ENCODE data around the gene LRMDA. TPM values are rescaled to one million over a fixed set of nuclear protein-coding genes. Genes with fewer than 3 reads are reported as not detected.
"Not testable (repeated sequence)": the region's sequence is repeated elsewhere in the genome, so short reads cannot be mapped to it uniquely, and the experiment has no call there.

The LRMDA gene
- total and polyA plus RNA-seq, 2 donors (not counting 3 experiments of a cell fraction or from before 2014, with no cell fraction given) = 9.7 to 18.0 TPM

GRCh38 chr10:76055963-76056362 lies 624.5 kb downstream of the LRMDA start:
- no peak overlapping the region for H3K27ac ChIP-seq (ENCODE audit: insufficient read depth, low read depth, low read length)
- H3K36me3 ChIP-seq (ENCODE audit: control insufficient read depth in 2 of 2, extremely low read depth in 1 of 2, insufficient read depth in 2 of 2, low read length in 2 of 2) = no peaks in the 10 kb centered on the region
- H3K4me2 ChIP-seq (ENCODE audit: insufficient read depth, low read length) = no peak overlapping the region
- no peak for FAIRE-seq
- no peak for DNase-seq (ENCODE audit: low read depth, low spot score)
- H2AFZ ChIP-seq (ENCODE audit: low read depth, low read length) = no peak overlapping the region
- dilution Hi-C loops (cut with MboI; ENCODE audit: extremely low pct_ligation_motif_present, low sequenced_read_pairs) (no loop called here), intact Hi-C loops (cut with micrococcal nuclease) (no loop called here)
- no peaks in the 10 kb centered on the region for H3K27me3 ChIP-seq (ENCODE audit: control insufficient read depth in 2 of 2, insufficient read depth in 2 of 2, low read length in 2 of 2)
- ChIA-PET POLR2A (no interaction called here), CTCF (no interaction called here)
- no peaks in the 10 kb centered on the region for H3K4me1 ChIP-seq (ENCODE audit: control insufficient read depth, extremely low read depth, insufficient read depth, low read length)
- no peaks in the 10 kb centered on the region for H3K9me3 ChIP-seq (replicated peaks; ENCODE audit: control insufficient read depth, insufficient read depth, low read length)
- no TSS peak for BruUV-seq (replicated peaks)
- no peak overlapping the region for H3K4me3 ChIP-seq (replicated peaks in 1 of 3; ENCODE audit: insufficient read depth in 1 of 3, low read depth in 1 of 3, low read length in 3 of 3)
- no peak overlapping the region for H3K9ac ChIP-seq (replicated peaks; ENCODE audit: extremely low read depth, insufficient read depth, low read length)
- no peaks in the 10 kb centered on the region for H3K79me2 ChIP-seq (ENCODE audit: control insufficient read depth, insufficient read depth, low read length)
- TF ChIP-seq JUN (IDR thresholded peaks at IDR 0.05; ENCODE audit: borderline replicate concordance, insufficient read depth, insufficient read length, low read depth) = no peak
- no peak for TF ChIP-seq EZH2 (IDR thresholded peaks at IDR 0.05; ENCODE audit: borderline replicate concordance, low read depth, low read length, severe bottlenecking)
- TF ChIP-seq GATA2 (IDR thresholded peaks at IDR 0.05; ENCODE audit: insufficient read depth, insufficient read length, low read depth, low read length) = no peak
- no peak for TF ChIP-seq FOS (IDR thresholded peaks at IDR 0.05; ENCODE audit: borderline replicate concordance, insufficient read depth, low read length)
- no peak for TF ChIP-seq POLR2A (IDR thresholded peaks at IDR 0.05; ENCODE audit: low read depth, low read length)
- no peak for TF ChIP-seq POLR2AphosphoS5 (IDR thresholded peaks at IDR 0.05; ENCODE audit: insufficient read depth, low read depth, low read length)
- TF ChIP-seq CTCF (IDR thresholded peaks at IDR 0.05; ENCODE audit: extremely low read depth in 1 of 2, insufficient read depth in 1 of 2, low read depth in 1 of 2, low read length in 2 of 2) = no peak
- TF ChIP-seq MAX (IDR thresholded peaks at IDR 0.05; ENCODE audit: insufficient read depth, insufficient read length) = no peak
- no peak for TF ChIP-seq MYC (IDR thresholded peaks at IDR 0.05; ENCODE audit: low read depth, low read length)
- no peaks in the 10 kb centered on the region for H4K20me1 ChIP-seq (replicated peaks; ENCODE audit: control insufficient read depth, extremely low read depth, insufficient read depth, low read length)
- no peaks in the 10 kb centered on the region for H3K9me1 ChIP-seq (replicated peaks; ENCODE audit: control insufficient read depth, extremely low read depth, insufficient read depth, low read length)

GRCh38 chr10:76060993-76061392 lies 629.6 kb downstream of the LRMDA start:
- H3K9me3 ChIP-seq (replicated peaks; ENCODE audit: control insufficient read depth, insufficient read depth, low read length); H3K4me3 ChIP-seq (replicated peaks in 1 of 3; ENCODE audit: insufficient read depth in 1 of 3, low read depth in 1 of 3, low read length in 3 of 3); intact Hi-C loops (cut with micrococcal nuclease); DNase-seq (ENCODE audit: low read depth, low spot score); H3K36me3 ChIP-seq (ENCODE audit: control insufficient read depth in 2 of 2, extremely low read depth in 1 of 2, insufficient read depth in 2 of 2, low read length in 2 of 2); H3K27ac ChIP-seq (ENCODE audit: insufficient read depth, low read depth, low read length); H3K4me2 ChIP-seq (ENCODE audit: insufficient read depth, low read length); H3K4me1 ChIP-seq (ENCODE audit: control insufficient read depth, extremely low read depth, insufficient read depth, low read length); FAIRE-seq; H4K20me1 ChIP-seq (replicated peaks; ENCODE audit: control insufficient read depth, extremely low read depth, insufficient read depth, low read length); dilution Hi-C loops (cut with MboI; ENCODE audit: extremely low pct_ligation_motif_present, low sequenced_read_pairs); CTCF ChIA-PET; H3K9ac ChIP-seq (replicated peaks; ENCODE audit: extremely low read depth, insufficient read depth, low read length); POLR2A ChIA-PET; H3K79me2 ChIP-seq (ENCODE audit: control insufficient read depth, insufficient read depth, low read length); H2AFZ ChIP-seq (ENCODE audit: low read depth, low read length); H3K9me1 ChIP-seq (replicated peaks; ENCODE audit: control insufficient read depth, extremely low read depth, insufficient read depth, low read length); H3K27me3 ChIP-seq (ENCODE audit: control insufficient read depth in 2 of 2, insufficient read depth in 2 of 2, low read length in 2 of 2); BruUV-seq (replicated peaks): not testable (repeated sequence)
